Right ventricle myocardium inferior (tissue), 1 donor: ENCODE data around the gene TPP2. TPM values are rescaled to one million over a fixed set of nuclear protein-coding genes. Genes with fewer than 3 reads are reported as not detected.

ENCODE experiments used
- ATAC-seq: fragments of 200-7000 bp; cut with Tn5 transposase; one replicate; pipeline ENCODE4 v1.9.1; 2020; ENCODE audit warnings: mild to moderate bottlenecking, moderate library complexity
- DNase-seq: peaks from one replicate; pipeline ENCODE4 v3.0.0; 2021; ENCODE audit errors: missing footprints
- intact Hi-C: fragments of 100-400 bp; cut with DNase I; formaldehyde crosslinking; loops from one replicate; pipeline ENCODE4 v1.11.0; 2022
- total RNA-seq: library from RNA; stranded (reverse); fragmentation: NEBNext Ultra II Directional; extraction: Animal tissue kit (Norgen Biotek cat#: 25700); gene quantifications from one replicate; pipeline ENCODE4 v1.2.1, GENCODE V29; 2021
- donor health status: DM: no; HTN: yes; CAD: no; lungs with severe emphysema.

Gene TPP2
- total RNA-seq, 1 donor from 2014 or later = 29.9 TPM

GRCh38 chr13:102642475-102642874 is 45.7 kb downstream of the TPP2 start:
- intact Hi-C loops = loop anchor here (5.0 kb wide), 1 partner anchor 45 kb away; the partner anchor contains the start of gene TPP2
- DNase-seq (no peak), ATAC-seq (peak; percentile 73)

GRCh38 chr13:102643656-102644055 is 46.9 kb downstream of the TPP2 start:
- DNase-seq (no peak), ATAC-seq (no peak)
- intact Hi-C loops = loop anchor here (5.0 kb wide), 1 partner anchor 46 kb away; the partner anchor contains the start of gene TPP2

- intact Hi-C loops = no loop called here
- no peak for DNase-seq
- no peak for ATAC-seq
These were observed 48.9 kb downstream of the TPP2 start for GRCh38 chr13:102645701-102646100.

GRCh38 chr13:102648046-102648445 is 51.3 kb downstream of the TPP2 start:
- DNase-seq (no peak), ATAC-seq (no peak)
- intact Hi-C loops = no loop called here

GRCh38 chr13:102650444-102650843 is 53.7 kb downstream of the TPP2 start:
- DNase-seq (no peak), ATAC-seq (no peak)
- intact Hi-C loops = no loop called here

GRCh38 chr13:102651392-102651791 is 54.6 kb downstream of the TPP2 start:
- intact Hi-C loops = no loop called here
- DNase-seq = no peak
- ATAC-seq = no peak

- intact Hi-C loops = no loop called here
- no peak for DNase-seq
- no peak for ATAC-seq
These were observed 55.1 kb downstream of the TPP2 start for GRCh38 chr13:102651892-102652291.

GRCh38 chr13:102654756-102655155 is 58.0 kb downstream of the TPP2 start:
- no peak for ATAC-seq
- intact Hi-C loops = no loop called here

GRCh38 chr13:102657630-102658029 is 60.8 kb downstream of the TPP2 start:
- DNase-seq (no peak), ATAC-seq (no peak)
- intact Hi-C loops = no loop called here

More at GRCh38 chr13:102654756-102655155, 58.0 kb downstream of the TPP2 start:
- DNase-seq = no peak

GRCh38 chr13:102658660-102659059 is 61.9 kb downstream of the TPP2 start:
- ATAC-seq = no peak

GRCh38 chr13:102659168-102659713 is 62.5 kb downstream of the TPP2 start:
- DNase-seq (no peak), ATAC-seq (no peak)
- intact Hi-C loops = no loop called here

More at GRCh38 chr13:102658660-102659059, 61.9 kb downstream of the TPP2 start:
- DNase-seq = no peak
- intact Hi-C loops = no loop called here

- intact Hi-C loops = no loop called here
- DNase-seq (no peak), ATAC-seq (no peak)
These were observed 70.2 kb downstream of the TPP2 start for GRCh38 chr13:102667023-102667422.

GRCh38 chr13:102667911-102668310 is 71.1 kb downstream of the TPP2 start:
- intact Hi-C loops = no loop called here
- ATAC-seq = no peak
- DNase-seq = no peak

GRCh38 chr13:102670130-102670529 is 73.3 kb downstream of the TPP2 start:
- ATAC-seq = no peak

GRCh38 chr13:102675115-102675514 is 78.3 kb downstream of the TPP2 start:
- DNase-seq (no peak), ATAC-seq (no peak)
- intact Hi-C loops = no loop called here

More at GRCh38 chr13:102670130-102670529, 73.3 kb downstream of the TPP2 start:
- intact Hi-C loops = no loop called here
- no peak for DNase-seq

GRCh38 chr13:102677122-102677521 is 80.3 kb downstream of the TPP2 start:
- DNase-seq = no peak
- intact Hi-C loops = no loop called here
- no peak for ATAC-seq

- ATAC-seq (no peak), DNase-seq (no peak)
- intact Hi-C loops = no loop called here
These were observed 81.7 kb downstream of the TPP2 start for GRCh38 chr13:102678339-102679107.

- intact Hi-C loops = no loop called here
- no peak for ATAC-seq
- DNase-seq = no peak
These were observed 82.8 kb downstream of the TPP2 start for GRCh38 chr13:102679449-102680132.

GRCh38 chr13:102680133-102680717 is 83.4 kb downstream of the TPP2 start:
- intact Hi-C loops = no loop called here
- ATAC-seq (no peak), DNase-seq (no peak)
